T-cell (primary cell): ENCODE results near the gene ID1. TPM values are rescaled to one million over a fixed set of nuclear protein-coding genes. Genes with fewer than 3 reads are reported as not detected.
"Not testable (repeated sequence)": the region's sequence is repeated elsewhere in the genome, so short reads cannot be mapped to it uniquely, and the experiment has no call there.

Source experiments
- ATAC-seq, 4 experiments: fragments of 200-7000 bp in 3 of 4; fragments of 150-1000 bp in 1 of 4; cut with Tn5 transposase; replicated peaks in 1 of 4; 1 replicate in 3 of 4; 2 replicates in 1 of 4; pipeline ENCODE4 v1.10.0; 2021; ENCODE audit warnings: moderate library complexity in 3 of 4, mild to moderate bottlenecking in 2 of 4, moderate number of reproducible peaks in 1 of 4
- CTCF ChIA-PET, 2 donors: fragments of 300-600 bp; sonication (Branson Sonifier 250); formaldehyde crosslinking; loops; one replicate each; lab custom pipeline; 2022; ENCODE audit warnings: antibody characterized with exemption in 2 of 2; lab: Charles Lee
- POLR2A ChIA-PET, 2 donors: fragments of 300-600 bp; sonication (Branson Sonifier 250); formaldehyde crosslinking; loops; one replicate each; lab custom pipeline; 2022; ENCODE audit warnings: antibody characterized with exemption in 2 of 2; lab: Charles Lee
- DNase-seq, 35 experiments: peaks; one replicate each; pipeline versions ENCODE4 v3.0.0 to v3.0.0-alpha.2; 2013 to 2023
- H3K27ac ChIP-seq: one replicate; pipeline ENCODE4 v1.5.1; 2013; ENCODE audit warnings: low read length
- H3K27me3 ChIP-seq, 2 experiments: replicated peaks in 1 of 2; 1 replicate in 1 of 2; 2 replicates in 1 of 2; pipeline versions ENCODE4 v1.6.1 to v1.7.0; 2013; ENCODE audit warnings: low read length in 1 of 2, mixed read lengths in 1 of 2; ENCODE audit not compliant: control insufficient read depth in 2 of 2, insufficient read depth in 2 of 2; ENCODE audit errors: extremely low read depth in 1 of 2
- H3K36me3 ChIP-seq, 2 donors: 1 replicate in 1 of 2; 2 replicates in 1 of 2; pipeline versions ENCODE4 v1.6.1 to v1.7.0; 2013; ENCODE audit warnings: low read length in 1 of 2; ENCODE audit not compliant: control insufficient read depth in 2 of 2, insufficient read depth in 1 of 2; ENCODE audit errors: extremely low read depth in 1 of 2
- H3K4me1 ChIP-seq, 2 experiments: 1 replicate in 1 of 2; 2 replicates in 1 of 2; pipeline versions ENCODE4 v1.6.1 to v1.7.0; 2013; ENCODE audit warnings: low read length in 2 of 2, mixed read lengths in 1 of 2; ENCODE audit not compliant: insufficient read depth in 2 of 2, control insufficient read depth in 1 of 2; ENCODE audit errors: extremely low read depth in 1 of 2
- H3K4me3 ChIP-seq, 2 donors: 1 replicate in 1 of 2; 2 replicates in 1 of 2; pipeline versions ENCODE4 v1.5.1 to v1.7.0; 2013; ENCODE audit warnings: mild to moderate bottlenecking in 2 of 2, low read length in 1 of 2, moderate library complexity in 1 of 2; ENCODE audit not compliant: control insufficient read depth in 1 of 2; ENCODE audit errors: extremely low read depth in 1 of 2
- H3K9me3 ChIP-seq: 2 replicates; pipeline ENCODE4 v1.7.0; 2013
- H3K27ac Mint-ChIP-seq, 2 donors: one replicate each; pipeline ENCODE4 v1.8.0; 2020 to 2021; ENCODE audit warnings: mild to moderate bottlenecking in 2 of 2, mixed read lengths in 2 of 2
- H3K27me3 Mint-ChIP-seq, 2 donors: one replicate each; pipeline ENCODE4 v1.8.0; 2021 to 2022; ENCODE audit warnings: mixed read lengths in 2 of 2
- H3K36me3 Mint-ChIP-seq: one replicate; pipeline ENCODE4 v1.8.0; 2021; ENCODE audit warnings: mixed read lengths
- H3K4me1 Mint-ChIP-seq, 3 donors: one replicate each; pipeline ENCODE4 v1.8.0; 2020 to 2022; ENCODE audit warnings: mixed read lengths in 3 of 3, mild to moderate bottlenecking in 1 of 3
- H3K4me3 Mint-ChIP-seq, 3 donors: one replicate each; pipeline ENCODE4 v1.8.0; 2020 to 2022; ENCODE audit warnings: mild to moderate bottlenecking in 3 of 3, mixed read lengths in 3 of 3, moderate library complexity in 3 of 3
- H3K9me3 Mint-ChIP-seq, 3 donors: one replicate each; pipeline ENCODE4 v1.8.0; 2020 to 2022; ENCODE audit warnings: mixed read lengths in 3 of 3
- WGBS: methylation state at CpG from one replicate; pipeline ENCODE4 v1.1.5; 2013; ENCODE audit warnings: missing lambda C conversion rate; ENCODE audit not compliant: insufficient coverage; 5-methylcytosine and 5-hydroxymethylcytosine counted together
- total RNA-seq, 35 experiments: library from RNA in 6 of 35; stranded (reverse) in 6 of 35; fragments of 120-200 nt in 1 of 35; gene quantifications; one replicate each; pipeline versions ENCODE4 v1.2.1 to v1.2.4 and lab custom pipeline; 2013 to 2026

Gene ID1
- total RNA-seq, 5 donors from 2014 or later (not counting 1 experiment from before 2014, with no cell fraction given): 1.4 to 11.2 (median 2.2) TPM

GRCh38 chr20:31572042-31572700 is 32.9 kb upstream of the ID1 start:
- Mint-ChIP-seq H3K27ac (peak overlapping the region; percentile 82 to 88), H3K4me3 (peak overlapping the region; percentile 82 to 88 (median 86)), H3K27me3 (no peaks in the 10 kb centered on the region), H3K9me3 (no peaks in the 10 kb centered on the region), H3K4me1 (peaks cover 23 to 26% (median 24%) of the 10 kb centered on the region in 3 donors), H3K36me3 (no peaks in the 10 kb centered on the region)
- ATAC-seq (peak in 1 of 4 experiments; percentile 1), DNase-seq (no peak)
- Histone ChIP-seq H3K27me3 (no peaks in the 10 kb centered on the region), H3K4me1 (peaks cover 5 to 21% of the 10 kb centered on the region in 2 experiments), H3K27ac (peak overlapping the region; percentile 81), H3K4me3 (peak overlapping the region; percentile 83 to 84), H3K36me3 (peaks cover 4 to 6% of the 10 kb centered on the region in 2 donors), H3K9me3 (no peaks in the 10 kb centered on the region)
- POLR2A ChIA-PET: no interaction called here
- CTCF ChIA-PET: interaction anchor here (1.5 to 5.7 kb wide), 5 partner anchors 10 to 40 kb away, joined by 4 to 46 read pairs (median 23); partner anchors contain the start of gene ID1 (in 1 of the 2)
- 45% methylated on average over 13 of the region's 17 CpGs for WGBS

- no peaks in the 10 kb centered on the region for H3K36me3 Mint-ChIP-seq
- H3K36me3 ChIP-seq: peaks cover 4 to 6% of the 10 kb centered on the region in 2 donors
- DNase-seq (peak; percentile 69 to 91 (median 82)), ATAC-seq (peak; percentile 89 to 95 (median 93))
- H3K27me3 ChIP-seq: no peaks in the 10 kb centered on the region
- POLR2A ChIA-PET: interaction anchor here (0.7 to 1.2 kb wide), 4 partner anchors 30 to 39 kb away, joined by 3 to 5 read pairs (median 4); partner anchors contain the start of gene ID1 (in 2 of the 2)
- H3K27ac ChIP-seq: peak overlapping the region; percentile 81
- H3K4me3 Mint-ChIP-seq: peak overlapping the region; percentile 85 to 88 (median 86)
- no peaks in the 10 kb centered on the region for H3K27me3 Mint-ChIP-seq
- H3K9me3 ChIP-seq: no peaks in the 10 kb centered on the region
- peak overlapping the region; percentile 83 to 84 for H3K4me3 ChIP-seq
- no peaks in the 10 kb centered on the region for H3K9me3 Mint-ChIP-seq
- CTCF ChIA-PET: interaction anchor here (0.6 to 4.0 kb wide), 16 partner anchors 8 to 151 kb away, joined by 3 to 46 read pairs (median 6); partner anchors contain the start of gene ID1 (in 1 of the 2)
- H3K27ac Mint-ChIP-seq: peak overlapping the region; percentile 85 to 88
- peaks cover 18 to 29% (median 27%) of the 10 kb centered on the region in 3 donors for H3K4me1 Mint-ChIP-seq
- 2% methylated on average over 35 of the region's 63 CpGs for WGBS
- peaks cover 5 to 21% of the 10 kb centered on the region in 2 experiments for H3K4me1 ChIP-seq
Measured at GRCh38 chr20:31572701-31573554, 32.2 kb upstream of the ID1 start.

DNA sequence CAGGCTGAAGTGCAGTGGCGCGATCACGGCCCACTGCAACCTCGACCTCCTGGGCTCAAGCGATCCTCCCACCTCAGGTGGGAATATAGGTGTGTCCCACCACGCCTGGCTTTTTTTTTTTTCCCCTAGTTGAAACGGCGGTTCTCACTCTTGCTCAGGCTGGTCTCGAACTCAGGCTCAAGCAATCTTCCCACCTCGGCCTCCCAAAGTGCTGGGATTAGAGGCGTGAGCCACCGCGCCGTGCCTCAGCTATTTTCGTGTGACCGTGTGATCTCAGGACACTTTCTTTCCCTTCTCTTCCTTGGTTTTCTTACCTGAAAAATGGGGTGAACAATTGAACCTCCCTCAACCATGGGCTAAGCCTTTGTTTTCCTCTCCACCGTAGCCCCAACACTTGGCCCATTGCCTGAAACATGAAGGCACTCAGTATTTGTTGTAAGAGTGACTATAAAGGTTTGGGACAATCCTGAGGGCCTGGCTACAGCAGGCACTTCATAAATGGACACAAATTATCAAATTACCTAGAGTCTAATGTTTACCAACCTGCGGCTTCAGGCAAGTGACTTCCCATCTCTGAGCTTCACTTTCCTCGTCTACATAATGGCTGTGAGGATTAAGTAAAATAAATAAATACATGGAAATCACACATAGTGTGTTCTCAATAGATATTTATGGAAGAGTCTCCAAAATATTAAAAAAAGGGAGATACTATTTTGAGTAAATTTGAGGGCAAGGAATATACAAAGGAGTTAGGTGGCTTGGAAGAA is 31.4 kb upstream of the ID1 start:
- peak in 2 of 4 experiments; percentile 1 to 4 for ATAC-seq

GRCh38 chr20:31574986-31575385 is 30.1 kb upstream of the ID1 start:
- ATAC-seq, H3K36me3 ChIP-seq, H3K9me3 ChIP-seq, H3K4me3 Mint-ChIP-seq, H3K36me3 Mint-ChIP-seq, H3K27me3 Mint-ChIP-seq, POLR2A ChIA-PET, DNase-seq, H3K27ac ChIP-seq, H3K27ac Mint-ChIP-seq, H3K9me3 Mint-ChIP-seq, H3K27me3 ChIP-seq, H3K4me3 ChIP-seq: not testable (repeated sequence)
- CTCF ChIA-PET: interaction anchor here in 1 of 2 donors (0.7 to 4.0 kb wide), 3 partner anchors 21 to 109 kb away, joined by 3 to 46 read pairs (median 5); no protein-coding TSS in a partner anchor
- 93% methylated on average over 4 of the region's 10 CpGs for WGBS
- H3K4me1 ChIP-seq: peaks cover 5 to 16% of the 10 kb centered on the region in 2 experiments
- H3K4me1 Mint-ChIP-seq: peaks cover 18 to 27% (median 22%) of the 10 kb centered on the region in 3 donors

More for the DNA sequence above, 31.4 kb upstream of the ID1 start:
- peaks cover 3 to 4% of the 10 kb centered on the region in 2 donors for H3K36me3 ChIP-seq
- no peak for DNase-seq
- Mint-ChIP-seq H3K9me3 (no peaks in the 10 kb centered on the region), H3K36me3 (no peaks in the 10 kb centered on the region), H3K27me3 (no peaks in the 10 kb centered on the region), H3K27ac (peak overlapping the region; percentile 85 to 86), H3K4me1 (peaks cover 18 to 29% (median 27%) of the 10 kb centered on the region in 3 donors), H3K4me3 (peak overlapping the region; percentile 84 to 88 (median 85))
- H3K27ac ChIP-seq: peak overlapping the region; percentile 36
- H3K27me3 ChIP-seq: no peaks in the 10 kb centered on the region
- H3K4me3 ChIP-seq: peak overlapping the region; percentile 62 to 84
- no peaks in the 10 kb centered on the region for H3K9me3 ChIP-seq
- H3K4me1 ChIP-seq: peaks cover 5 to 21% of the 10 kb centered on the region in 2 experiments
- 42% methylated on average over 9 of the region's 19 CpGs for WGBS
- CTCF ChIA-PET: interaction anchor here (0.6 to 4.0 kb wide), 12 partner anchors 8 to 150 kb away, joined by 3 to 46 read pairs (median 6); partner anchors contain the start of gene ID1 (in 1 of the 2)
- POLR2A ChIA-PET: interaction anchor here (0.9 to 1.2 kb wide), 4 partner anchors 17 to 38 kb away, joined by 4 to 13 read pairs (median 5); partner anchors contain the start of gene ID1 (in 1 of the 2)

DNA sequence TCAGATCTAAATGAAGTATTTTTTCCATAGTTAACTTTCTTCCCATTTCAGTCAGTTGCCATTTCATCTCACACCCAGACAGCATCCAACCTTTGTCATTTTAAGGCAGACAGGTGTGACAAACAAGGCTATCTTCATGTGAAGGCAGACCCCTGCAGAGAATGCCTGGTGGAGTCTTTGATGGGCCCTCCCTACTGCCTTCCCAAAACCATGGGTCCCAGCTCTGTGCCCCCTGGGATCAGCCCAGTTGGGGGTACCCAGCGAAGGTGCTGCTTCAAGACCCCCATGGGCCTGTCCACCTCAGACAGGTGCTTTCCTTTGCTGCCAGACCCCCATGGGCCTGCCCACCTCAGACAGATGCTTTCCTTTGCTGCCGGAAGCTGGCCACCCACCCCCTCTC is 28.3 kb upstream of the ID1 start:
- H3K4me1 ChIP-seq: peaks cover 5 to 16% of the 10 kb centered on the region in 2 experiments
- no peak overlapping the region for H3K4me3 Mint-ChIP-seq
- H3K27me3 Mint-ChIP-seq: no peaks in the 10 kb centered on the region
- H3K27ac ChIP-seq: no peak overlapping the region
- POLR2A ChIA-PET: no interaction called here
- H3K36me3 ChIP-seq: no peaks in the 10 kb centered on the region
- WGBS: 71% methylated on average over 1 of the region's 2 CpGs
- CTCF ChIA-PET: interaction anchor here in 1 of 2 donors (0.9 to 1.2 kb wide), 2 partner anchors 16 to 35 kb away, joined by 4 to 5 read pairs; no protein-coding TSS in a partner anchor
- peaks cover 0 to 6% of the 10 kb centered on the region in 2 experiments for H3K27me3 ChIP-seq
- H3K36me3 Mint-ChIP-seq: peaks cover 3% of the 10 kb centered on the region
- H3K9me3 Mint-ChIP-seq: no peaks in the 10 kb centered on the region
- no peaks in the 10 kb centered on the region for H3K9me3 ChIP-seq
- ATAC-seq (no peak), DNase-seq (no peak)
- H3K27ac Mint-ChIP-seq: no peak overlapping the region
- H3K4me3 ChIP-seq: no peak overlapping the region
- H3K4me1 Mint-ChIP-seq: peaks cover 18 to 24% (median 22%) of the 10 kb centered on the region in 3 donors
